GM18520 (cell line): Measurements from ENCODE around the gene SNCB.

Experiments
- ATAC-seq: cut with Tn5 transposase; IDR thresholded peaks from one replicate; pipeline ENCODE4 v1.9.1; 2021; ENCODE audit not compliant: unreplicated experiment

Gene SNCB

GRCh38 chr5:176577312-176578176 is 52.8 kb downstream of the SNCB start:
- no peak for ATAC-seq

DNA sequence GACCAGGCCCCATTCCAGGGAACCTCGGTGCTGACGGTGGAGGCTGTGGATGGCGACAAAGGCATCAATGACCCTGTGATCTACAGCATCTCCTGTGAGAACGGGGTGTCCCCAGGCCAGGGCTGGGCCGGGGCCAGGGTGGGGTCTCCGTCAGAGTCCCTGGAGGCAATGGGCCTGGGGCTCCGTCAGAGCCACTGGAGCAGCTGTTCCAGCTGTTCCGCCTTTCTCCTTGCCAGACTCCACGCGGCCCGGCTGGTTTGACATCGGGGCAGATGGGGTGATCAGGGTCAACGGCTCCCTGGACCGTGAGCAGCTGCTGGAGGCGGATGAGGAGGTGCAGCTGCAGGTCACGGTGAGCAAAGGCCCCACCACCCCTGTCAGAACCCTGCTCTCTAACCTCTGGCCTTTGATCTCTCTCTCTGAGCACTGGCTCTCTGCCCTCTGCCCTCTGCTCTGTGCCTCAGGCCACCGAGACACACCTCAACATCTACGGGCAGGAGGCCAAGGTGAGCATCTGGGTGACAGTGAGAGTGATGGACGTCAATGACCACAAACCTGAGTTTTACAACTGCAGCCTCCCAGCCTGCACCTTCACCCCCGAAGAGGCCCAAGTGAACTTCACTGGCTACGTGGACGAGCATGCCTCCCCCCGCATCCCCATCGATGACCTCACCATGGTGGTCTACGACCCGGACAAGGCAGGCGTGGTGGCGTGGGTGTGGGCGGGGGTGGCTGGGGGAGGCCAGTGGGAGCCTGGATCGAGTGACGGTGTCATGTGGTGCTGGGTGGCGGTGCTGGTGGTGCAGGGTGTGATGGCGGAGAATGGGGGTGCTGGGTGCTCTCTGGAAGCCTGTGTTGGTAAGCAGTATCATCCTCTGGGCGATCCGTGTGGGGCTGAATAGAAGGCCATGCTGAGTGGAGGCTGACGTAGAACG is 54.6 kb downstream of the SNCB start:
- no peak for ATAC-seq

DNA sequence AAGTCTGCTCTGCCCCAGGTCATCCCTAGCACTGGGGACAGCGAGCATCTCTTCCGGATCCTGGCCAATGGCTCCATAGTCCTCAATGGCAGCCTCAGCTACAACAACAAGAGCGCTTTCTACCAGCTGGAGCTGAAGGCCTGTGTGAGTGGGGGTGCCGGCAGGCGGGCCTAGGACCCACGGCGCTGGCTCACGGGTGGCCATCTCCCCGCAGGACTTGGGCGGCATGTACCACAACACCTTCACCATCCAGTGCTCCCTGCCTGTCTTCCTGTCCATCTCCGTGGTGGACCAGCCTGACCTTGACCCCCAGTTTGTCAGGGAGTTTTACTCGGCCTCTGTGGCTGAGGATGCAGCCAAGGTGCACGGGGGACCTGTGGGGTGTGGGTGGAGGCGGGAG is 55.3 kb downstream of the SNCB start:
- no peak for ATAC-seq

- ATAC-seq, result no peak
These were observed 56.1 kb downstream of the SNCB start for GRCh38 chr5:176574297-176574591.

DNA sequence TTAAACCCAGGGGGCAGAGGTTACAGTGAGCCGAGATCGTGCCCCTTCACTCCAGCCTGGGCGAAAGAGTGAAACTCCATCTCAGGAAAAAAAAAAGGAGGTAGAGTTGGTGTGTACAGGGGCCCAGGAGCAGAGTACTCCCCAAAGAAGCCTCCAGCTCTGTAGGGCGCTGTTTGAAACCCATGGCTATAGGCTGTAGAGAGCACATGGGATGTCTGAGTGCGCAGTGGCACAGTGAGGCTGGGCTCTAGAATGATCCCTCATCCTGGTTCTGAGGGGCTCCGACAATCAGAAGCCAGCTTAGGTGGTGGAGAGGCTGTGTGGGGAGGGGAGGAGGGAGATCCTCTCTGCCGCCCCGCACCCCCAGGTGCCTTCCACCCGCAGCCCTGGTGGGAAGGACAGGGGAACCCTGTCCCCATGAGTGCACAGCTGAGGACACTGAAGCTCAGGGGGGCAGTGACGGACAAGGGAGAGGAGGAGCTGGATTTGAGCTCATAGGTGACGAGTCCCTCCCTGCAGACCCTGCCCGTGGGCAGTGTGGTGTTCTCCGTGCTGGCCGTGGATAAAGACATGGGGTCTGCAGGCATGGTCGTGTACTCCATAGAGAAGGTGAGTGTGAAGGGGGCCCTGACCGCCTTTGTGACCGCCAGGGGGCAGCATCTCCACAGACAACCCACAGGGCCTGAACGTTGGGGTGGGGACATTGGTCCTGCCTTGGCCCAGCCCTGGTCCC is 56.6 kb downstream of the SNCB start:
- ATAC-seq, result no peak
